K562 (cell line): ENCODE measurements around the gene TBC1D17. TPM values are rescaled to one million over a fixed set of nuclear protein-coding genes. Genes with fewer than 3 reads are reported as not detected.

Source experiments
- FIP1L1 ChIP-seq: fragments of 200-400 bp; formaldehyde crosslinking; IDR thresholded peaks from 2 replicates; pipeline ENCODE4 v1.6.1; 2018; ENCODE audit warnings: mild to moderate bottlenecking, low read depth, low read length; ENCODE audit not compliant: poor library complexity, severe bottlenecking
- FOXJ3 ChIP-seq: sonication (generic); formaldehyde crosslinking; IDR thresholded peaks from 2 replicates; pipeline ENCODE4 v1.4.0; 2020; ENCODE audit warnings: mild to moderate bottlenecking, missing genetic modification reagents
- HMG20B ChIP-seq: fragments of 250-450 bp; sonication (Bioruptor Pico); IDR thresholded peaks from 2 replicates; pipeline ENCODE4 v1.5.0; 2021; ENCODE audit warnings: mild to moderate bottlenecking
- HMGXB4 ChIP-seq: sonication (generic); formaldehyde crosslinking; IDR thresholded peaks from 2 replicates; pipeline ENCODE4 v1.8.1; 2023; ENCODE audit warnings: mild to moderate bottlenecking, missing genetic modification reagents
- KAT2B ChIP-seq: IDR thresholded peaks from one replicate; pipeline ENCODE4 v1.6.1; 2012; ENCODE audit warnings: low read depth, mild to moderate bottlenecking, control low read depth, inconsistent platforms, low read length, moderate library complexity
- MEIS2 ChIP-seq: fragments of 450-650 bp; IDR thresholded peaks from 2 replicates; pipeline ENCODE4 v1.6.1; 2014; ENCODE audit warnings: mild to moderate bottlenecking; ENCODE audit not compliant: partially characterized antibody
- NFXL1 ChIP-seq: fragments of 450-650 bp; formaldehyde crosslinking; IDR thresholded peaks from 2 replicates; pipeline ENCODE4 v1.4.0; 2021; ENCODE audit warnings: mild to moderate bottlenecking
- NKRF ChIP-seq: fragments of 450-650 bp; IDR thresholded peaks from 2 replicates; pipeline ENCODE4 v1.6.1; 2016; ENCODE audit warnings: borderline replicate concordance
- NR2C1 ChIP-seq, 2 experiments: fragments of 450-650 bp; IDR thresholded peaks; 2 replicates each; pipeline ENCODE4 v1.6.1; 2017; ENCODE audit warnings: mild to moderate bottlenecking in 2 of 2, antibody characterized with exemption in 1 of 2, inconsistent platforms in 1 of 2, missing compliant biosample characterization in 1 of 2, missing genetic modification characterization in 1 of 2
- RREB1 ChIP-seq: fragments of 250-450 bp; sonication (Bioruptor Pico); IDR thresholded peaks from 2 replicates; pipeline ENCODE4 v1.4.0; 2020
- SMARCA5 ChIP-seq: fragments of 450-650 bp; IDR thresholded peaks from 2 replicates; pipeline ENCODE4 v1.6.1; 2016
- ZNF41 ChIP-seq: fragments of 250-450 bp; sonication (Bioruptor Pico); conservative IDR thresholded peaks from 2 replicates; pipeline ENCODE4 v1.4.0; 2020; ENCODE audit warnings: mild to moderate bottlenecking
- ZNF511 ChIP-seq: sonication (generic); formaldehyde crosslinking; IDR thresholded peaks from 2 replicates; pipeline ENCODE4 v1.8.0; 2022; ENCODE audit warnings: mild to moderate bottlenecking, missing genetic modification reagents
- ZNF655 ChIP-seq: fragments of 250-450 bp; sonication (Bioruptor Pico); IDR thresholded peaks from 2 replicates; pipeline ENCODE4 v1.5.0; 2021
- ZNF764 ChIP-seq: fragments of 250-450 bp; sonication (Bioruptor Pico); IDR thresholded peaks from 2 replicates; pipeline ENCODE4 v1.4.0; 2020; ENCODE audit warnings: low read depth, mild to moderate bottlenecking, moderate library complexity
- polyA plus RNA-seq, 8 experiments: library from polyadenylated mRNA; depleted of rRNA in 4 of 8; stranded (reverse) in 5 of 8; unstranded in 3 of 8; fragments of >200 nt; fragmentation: Nextera tagmentation in 2 of 8; fragmentation: Illumina TruSeq in 1 of 8; extraction: Ambion mirVana in 2 of 8; extraction: Trizol in 1 of 8; gene quantifications; 2 replicates each; pipeline versions ENCODE4 v1.2.1 to v1.2.3, GENCODE V29; 2011 to 2014; ENCODE audit warnings: inconsistent platforms in 1 of 8, missing spikeins in 1 of 8
- total RNA-seq, 7 experiments: library from RNA; depleted of rRNA in 6 of 7; stranded (reverse); fragments of >200 nt in 6 of 7; fragmentation: Illumina TruSeq in 2 of 7; extraction: Trizol in 2 of 7; gene quantifications; 2 replicates each; pipeline versions ENCODE4 v1.2.1 to v1.2.3, GENCODE V29; 2011 to 2021; ENCODE audit warnings: low replicate concordance in 1 of 7

The TBC1D17 gene
- total and polyA plus RNA-seq, 9 of the 15 experiments (the other 6 are each of a cell fraction or from before 2014, with no cell fraction given) = 0.42 to 16.0 (median 3.8) TPM

GRCh38 chr19:49931293-49932040 lies 54.0 kb downstream of the TBC1D17 start (continued):
- TF ChIP-seq FIP1L1 (no peak), ZNF511 (CRISPR knock-in tag) (no peak), ZNF41 (0 out of 2 replicates have a peak, but pooled peaks have one; percentile 11), HMG20B (CRISPR knock-in tag) (no peak), FOXJ3 (CRISPR knock-in tag) (no peak), SMARCA5 (no peak), HMGXB4 (no peak), ZNF764 (CRISPR knock-in tag) (no peak), NKRF (no peak), RREB1 (CRISPR knock-in tag) (no peak), ZNF655 (CRISPR knock-in tag) (no peak), KAT2B (no peak), NFXL1 (peak; percentile 83), MEIS2 (no peak), NR2C1 (IDR thresholded peaks at IDR 0.05) (no peak), NR2C1 (tag; IDR thresholded peaks at IDR 0.05) (no peak)
